NOMO-1 treated with dmso at 0.1 percent for 144 hours (cell line): ENCODE results near the gene TLL2.

Experiments
- DNase-seq: peaks from one replicate; lab custom pipeline; 2025; ENCODE audit not compliant: unreplicated experiment; lab: John Stamatoyannopoulos, UW

TLL2 gene

DNA sequence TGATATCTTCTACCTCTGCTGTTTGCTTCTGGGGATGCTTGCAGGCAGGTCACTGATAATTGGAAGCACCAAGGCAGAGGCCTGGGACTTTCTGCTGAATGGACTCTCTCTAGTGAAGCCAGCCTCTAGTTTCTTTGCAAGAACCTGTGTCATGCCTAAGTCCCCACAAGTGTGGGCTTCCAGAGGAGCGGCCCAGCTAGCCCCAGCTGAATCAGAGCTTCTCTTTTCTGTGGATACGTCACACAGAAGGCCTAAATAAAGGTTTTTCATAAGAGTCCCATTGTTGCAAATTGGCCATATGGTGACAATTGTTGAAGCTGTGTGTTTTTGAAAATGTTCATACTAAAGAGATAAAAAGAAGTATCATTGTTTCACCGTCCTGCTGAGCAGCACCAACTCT lies 148.2 kb downstream of the TLL2 start:
- DNase-seq = no peak

- DNase-seq = no peak
Observed at GRCh38 chr10:96360766-96361165, 153.0 kb downstream of the TLL2 start.

GRCh38 chr10:96360331-96360730 lies 153.4 kb downstream of the TLL2 start:
- DNase-seq = no peak

DNA sequence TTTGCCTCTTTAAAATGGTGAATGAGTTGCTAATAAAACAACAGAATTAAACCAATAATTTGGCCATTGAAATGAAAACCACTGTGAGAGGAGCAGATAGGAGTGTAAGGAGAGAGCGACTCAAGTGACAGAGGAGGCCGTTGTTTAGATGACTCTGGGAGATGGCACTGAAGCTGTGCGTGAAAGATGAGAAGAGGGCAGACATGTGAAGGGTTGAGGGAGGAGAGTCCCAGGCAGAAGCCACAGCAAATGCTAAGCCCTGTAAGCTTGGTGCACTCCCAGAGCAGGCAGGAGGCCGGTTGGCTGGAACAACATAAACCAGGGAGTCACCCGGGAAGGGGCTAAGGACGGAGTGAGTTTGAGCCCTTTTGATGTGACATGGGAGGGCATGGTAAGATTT lies 154.1 kb downstream of the TLL2 start:
- DNase-seq = no peak

DNA sequence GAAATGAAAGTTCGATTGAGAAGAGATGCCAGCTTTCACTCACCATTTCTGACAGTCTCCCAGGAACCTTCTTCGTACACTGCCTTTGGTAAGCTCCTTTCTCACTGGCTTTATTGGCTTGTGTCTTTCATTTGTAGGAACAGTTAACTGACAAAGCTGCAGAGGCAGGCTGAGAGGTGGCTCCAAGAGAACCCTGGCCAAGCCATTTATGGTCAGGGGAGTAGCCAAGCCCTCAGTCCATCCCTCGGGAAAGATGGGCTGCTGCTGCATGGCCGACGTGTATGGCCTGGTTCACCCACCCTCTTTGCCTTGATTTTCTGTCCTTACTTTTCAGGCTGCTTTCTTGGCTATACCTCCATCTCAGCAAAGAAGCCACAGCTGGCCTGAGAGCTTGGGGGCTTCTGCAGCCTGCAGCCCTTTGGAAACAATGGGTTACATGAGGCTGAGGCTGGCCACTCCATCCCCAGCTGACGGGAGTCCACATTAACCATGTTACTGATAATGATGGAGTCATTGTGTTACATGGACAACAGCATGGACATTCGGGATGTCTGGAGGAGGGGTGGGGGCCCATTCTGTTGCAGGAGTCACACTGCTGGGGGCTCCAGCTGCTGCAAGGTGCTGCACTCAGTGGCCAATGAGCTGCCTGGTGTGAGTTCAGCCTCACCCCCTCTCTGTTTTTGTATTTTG lies 154.7 kb downstream of the TLL2 start, which contains the start of gene OPALIN:
Gene OPALIN (minus strand): TSS at position 152 of the 690 bp plus-strand sequence. CDS start 106 bp downstream, at position 46.
- DNase-seq = no peak

GRCh38 chr10:96357038-96357620 lies 156.6 kb downstream of the TLL2 start:
- no peak for DNase-seq

GRCh38 chr10:96352582-96352981 lies 161.1 kb downstream of the TLL2 start:
- DNase-seq = no peak

GRCh38 chr10:96352027-96352426 lies 161.7 kb downstream of the TLL2 start:
- DNase-seq = no peak

DNA sequence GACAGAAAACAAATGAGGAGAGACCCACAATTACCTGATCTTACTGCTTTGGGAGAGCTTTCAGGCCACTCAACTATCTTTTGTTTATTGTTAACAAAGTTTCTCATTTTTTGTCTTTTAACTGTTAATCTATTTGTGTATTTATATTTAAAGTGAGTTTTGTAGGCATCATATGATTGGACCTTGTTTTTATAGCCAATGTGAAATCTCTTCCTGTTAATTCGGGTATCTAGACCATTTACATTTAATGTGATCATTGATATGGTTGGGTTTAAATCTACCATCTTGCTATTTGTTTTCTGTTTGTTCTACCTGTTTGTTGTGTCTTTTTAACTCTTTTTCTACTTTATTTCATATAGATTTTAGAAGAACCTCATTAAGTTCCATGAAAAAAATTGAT lies 167.4 kb downstream of the TLL2 start:
- DNase-seq = no peak

GRCh38 chr10:96345222-96345621 lies 168.5 kb downstream of the TLL2 start:
- DNase-seq = no peak

DNA sequence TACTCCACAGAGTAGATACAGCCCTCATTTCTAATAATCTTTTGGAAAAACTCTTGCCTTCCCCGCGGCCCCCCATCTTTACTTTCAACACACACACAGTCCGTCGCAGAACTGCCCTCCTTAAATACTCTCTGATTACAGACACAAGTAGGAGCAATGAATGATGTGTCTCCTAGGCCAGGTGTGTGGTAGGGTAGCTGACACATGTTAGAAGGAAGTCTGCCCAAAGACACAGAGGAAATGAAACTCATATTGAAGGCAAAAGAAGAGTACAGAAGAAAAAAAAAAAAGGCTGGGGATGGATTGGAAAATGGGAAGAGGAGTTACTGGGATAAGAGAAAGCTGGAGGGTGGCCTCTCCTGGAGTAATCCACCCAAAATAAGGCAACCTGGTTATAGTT lies 169.5 kb downstream of the TLL2 start:
- DNase-seq = no peak

DNA sequence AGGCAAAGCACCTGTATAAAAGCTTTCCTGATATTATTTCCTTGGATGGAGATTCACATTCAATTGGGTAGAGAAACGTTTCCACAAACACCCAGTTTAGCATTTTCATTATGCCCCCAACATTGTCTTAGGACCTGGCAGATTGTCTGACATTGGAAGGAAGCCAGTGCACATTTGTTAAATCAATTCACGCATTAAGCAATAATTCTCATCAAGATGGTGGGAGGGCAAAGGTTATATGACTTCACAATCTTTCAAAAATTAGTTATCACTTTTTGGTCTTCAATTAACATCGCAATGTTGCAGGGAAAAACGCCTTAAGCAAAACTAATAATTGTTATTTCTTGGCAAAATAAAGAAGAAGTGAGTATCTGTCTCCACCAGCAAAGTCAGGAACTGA lies 171.3 kb downstream of the TLL2 start:
- no peak for DNase-seq

GRCh38 chr10:96341219-96342182 lies 172.2 kb downstream of the TLL2 start:
- no peak for DNase-seq

DNA sequence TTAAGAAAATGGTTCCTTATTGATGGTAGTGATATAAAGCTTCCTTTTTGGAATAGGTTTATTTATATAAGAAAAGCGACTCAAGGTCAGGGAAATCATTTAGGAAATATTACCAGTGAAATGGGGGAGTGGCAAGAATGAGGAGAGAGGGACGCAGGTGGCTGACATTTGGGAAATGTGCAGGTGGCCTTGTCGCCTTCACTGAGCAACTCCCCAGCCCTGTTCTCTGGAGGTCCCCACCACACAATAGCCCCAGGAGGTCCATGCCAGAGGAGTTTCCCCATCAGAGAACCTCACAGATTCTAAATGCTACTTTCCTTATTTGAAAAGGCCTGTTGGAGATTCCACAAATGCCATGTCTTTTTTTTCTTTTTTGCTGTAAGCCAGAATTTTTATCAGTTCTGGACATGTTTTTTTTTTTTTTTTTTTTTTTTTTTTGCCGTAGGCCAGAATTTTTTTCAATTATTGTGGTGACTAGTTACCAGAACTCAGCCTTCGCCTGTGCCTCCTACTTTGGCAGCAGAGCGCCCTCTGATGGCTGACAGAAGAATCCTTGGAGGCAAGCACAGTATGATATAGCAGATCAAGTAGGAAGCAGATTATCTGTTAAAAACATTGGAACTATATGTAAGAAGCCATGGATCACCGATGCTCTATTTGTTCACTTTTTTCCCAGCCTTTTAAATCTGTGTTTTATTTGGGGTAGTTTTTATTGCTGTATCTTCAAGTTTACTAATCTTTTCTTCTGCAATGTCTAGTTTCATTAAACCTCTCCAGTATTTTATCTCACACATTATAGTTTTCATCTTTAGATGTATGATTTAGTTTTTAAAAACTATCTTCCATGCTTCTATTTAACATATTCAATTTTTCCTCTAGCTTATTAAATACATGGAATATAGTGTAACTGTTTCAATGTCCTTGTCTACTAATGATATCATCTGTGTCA lies 173.5 kb downstream of the TLL2 start:
- DNase-seq = peak; percentile 40

DNA sequence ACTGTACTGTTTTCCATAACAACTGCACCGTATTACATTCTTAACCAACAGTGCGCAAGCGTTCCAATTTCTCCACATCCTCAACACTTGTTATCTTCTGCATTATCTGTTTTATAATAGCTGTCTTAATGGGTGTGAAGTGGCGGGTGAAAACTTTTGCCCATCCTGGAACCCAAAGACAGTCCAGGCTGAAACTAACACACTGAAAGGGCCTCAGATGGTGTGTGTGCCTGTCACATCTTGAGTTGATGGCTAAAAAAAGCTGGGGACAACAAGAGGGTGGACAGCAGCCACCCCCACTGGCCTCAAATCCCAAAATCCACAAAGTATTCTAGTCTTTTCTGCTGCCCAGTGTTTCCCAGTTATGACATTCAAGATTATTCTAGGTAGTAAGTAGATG lies 174.3 kb downstream of the TLL2 start:
- DNase-seq = no peak

DNA sequence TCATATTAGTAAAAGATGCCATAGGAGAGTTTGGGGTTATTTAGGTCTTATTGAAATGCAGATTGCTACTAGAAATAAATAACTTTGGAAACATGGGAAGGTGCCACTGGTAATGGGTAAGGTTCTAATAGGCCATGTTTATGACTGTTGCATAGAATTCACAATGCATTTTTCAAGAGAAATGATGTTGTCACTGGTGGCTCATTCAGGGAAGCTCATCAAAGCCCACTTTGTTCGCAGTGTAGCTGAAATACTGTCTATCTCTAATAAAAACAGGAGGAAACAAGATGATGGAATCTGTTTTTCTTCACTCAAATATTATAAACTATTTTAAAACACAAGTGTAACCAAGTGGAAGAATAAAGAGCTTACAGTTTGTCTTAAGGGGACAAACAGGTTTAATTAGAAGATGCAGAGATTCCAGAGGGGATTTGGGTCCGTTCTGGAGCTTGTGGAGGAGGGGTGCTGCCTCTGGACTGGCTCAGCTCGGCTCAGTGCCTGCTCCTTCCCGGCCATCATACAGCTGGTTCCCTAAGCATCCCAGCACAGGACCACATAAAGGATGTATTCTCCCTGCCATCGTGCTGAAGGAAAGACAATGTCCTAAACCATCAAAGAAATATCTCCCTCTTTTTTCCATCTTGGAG lies 175.3 kb downstream of the TLL2 start:
- no peak for DNase-seq

DNA sequence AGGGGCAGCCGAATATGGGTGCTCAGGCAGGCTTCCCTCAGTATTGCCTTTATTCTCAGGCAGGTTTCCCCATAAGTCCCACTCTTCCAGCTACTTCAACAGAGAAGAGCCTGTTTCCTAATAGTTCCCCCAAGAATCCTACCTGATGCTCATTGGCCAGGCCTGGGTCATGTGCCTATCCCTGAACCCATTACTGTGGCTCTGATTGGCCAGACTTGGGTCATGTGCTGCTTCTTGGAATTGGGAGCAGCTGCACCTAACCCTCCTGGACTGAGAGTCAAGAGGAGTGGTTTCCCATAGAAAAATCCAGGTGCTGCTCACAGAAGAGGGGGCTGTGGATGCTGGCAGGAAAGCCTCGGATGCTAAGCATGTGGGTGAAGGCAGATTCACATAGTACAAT lies 176.6 kb downstream of the TLL2 start:
- no peak for DNase-seq

DNA sequence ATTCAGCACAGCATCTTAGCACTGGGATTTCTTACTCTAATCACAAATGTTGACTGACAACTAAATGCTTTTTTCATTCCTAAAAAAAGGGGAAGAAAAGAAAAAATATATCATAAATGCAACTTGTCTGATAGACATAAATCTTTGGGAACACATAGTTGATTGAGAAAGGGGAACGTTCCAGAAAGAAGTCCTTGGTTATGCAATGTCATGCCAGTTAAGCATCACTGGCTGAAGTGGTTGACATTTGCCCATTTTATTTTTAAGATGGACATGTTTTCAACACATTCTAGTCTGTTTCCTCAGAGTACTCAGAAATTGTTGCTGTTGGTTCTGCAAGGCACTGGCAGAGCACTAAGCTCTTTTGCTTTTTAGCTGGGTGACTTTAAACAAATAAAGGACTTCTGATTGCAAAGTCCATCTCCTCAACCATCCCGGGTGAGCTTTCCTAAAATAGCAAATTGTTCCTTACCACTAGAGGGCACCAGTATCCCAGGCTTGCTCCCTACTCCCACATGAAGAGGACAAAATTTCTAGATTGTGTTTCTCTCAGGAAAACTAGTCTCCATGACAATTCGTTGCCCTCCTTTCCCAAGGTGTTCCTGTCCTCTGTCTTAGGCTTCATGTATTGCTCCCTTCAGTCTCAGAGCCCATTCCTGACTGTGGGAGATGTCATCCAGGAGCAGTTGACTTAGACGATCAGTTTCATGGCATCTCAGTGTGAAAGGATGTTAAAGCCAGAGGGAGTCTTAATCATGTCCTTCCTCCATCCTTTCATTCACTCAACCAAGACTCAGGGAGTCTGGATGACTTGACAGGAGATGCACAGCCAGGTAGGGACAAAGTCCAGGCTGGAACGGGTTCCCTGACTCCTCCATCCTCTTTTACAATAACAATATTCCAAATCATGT lies 178.9 kb downstream of the TLL2 start:
- DNase-seq = no peak

DNA sequence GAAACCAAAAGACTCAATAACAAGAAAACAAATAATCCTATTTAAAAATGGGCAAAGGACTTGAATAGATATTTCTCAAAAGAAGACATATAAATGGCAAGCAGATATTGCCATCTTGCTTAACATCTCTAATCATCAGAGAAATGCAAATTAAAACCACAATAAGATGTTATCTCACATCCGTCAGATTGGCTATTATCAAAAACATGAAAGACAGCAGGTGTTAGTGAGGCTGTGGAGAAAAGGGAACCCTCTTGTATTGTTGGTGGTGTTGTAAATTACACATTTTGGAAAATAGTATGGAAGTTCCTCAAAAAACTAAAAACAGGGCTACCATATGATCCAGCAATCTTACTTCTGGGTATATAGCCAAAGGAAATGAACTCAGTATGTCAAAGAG lies 180.6 kb downstream of the TLL2 start:
- DNase-seq = no peak
